A549 (cell line): ENCODE measurements around the gene TF. TPM values are rescaled to one million over a fixed set of nuclear protein-coding genes. Genes with fewer than 3 reads are reported as not detected.
A peak's percentile ranks its signal among the peaks of the same experiment; 100 is the strongest.

Experiments
- ATAC-seq, 2 experiments: fragments of 200-7000 bp in 1 of 2; fragments of >200 bp in 1 of 2; cut with Nextera tagmentation in 1 of 2; cut with Tn5 transposase in 1 of 2; 3 replicates each; pipeline versions ENCODE4 v1.8.0 to v1.9.1; 2018 to 2020; ENCODE audit warnings: mild to moderate bottlenecking in 1 of 2, moderate library complexity in 1 of 2
- CTCF ChIA-PET: fragments of 300-600 bp; sonication (Branson Sonifier 250); formaldehyde crosslinking; extraction: SDS; loops from one replicate; lab custom pipeline; 2021; ENCODE audit warnings: antibody characterized with exemption, inconsistent platforms; lab: Yijun Ruan, JAX
- POLR2A ChIA-PET: fragments of 350-600 bp; formaldehyde crosslinking; extraction: SDS; loops from one replicate; lab custom pipeline; 2021; ENCODE audit warnings: antibody characterized with exemption, inconsistent platforms; lab: Yijun Ruan, JAX
- DNase-seq, 2 experiments: peaks; one replicate each; pipeline versions ENCODE4 v3.0.0 to v3.0.0-alpha.2; 2011 to 2016; ENCODE audit warnings: low read depth in 1 of 2, low spot score in 1 of 2
- FAIRE-seq: peaks from 2 replicates; lab custom pipeline; 2011; peaks lifted over from hg19 to GRCh38; lab: Jason Lieb, UNC
- H3K27ac ChIP-seq, 2 experiments: fragments of >200 bp; sonication (Bioruptor Twin); formaldehyde crosslinking; 3 replicates each; pipeline ENCODE4 v1.5.1; 2016 to 2017
- H3K4me1 ChIP-seq: fragments of >200 bp; sonication (Bioruptor Twin); formaldehyde crosslinking; 3 replicates; pipeline ENCODE4 v1.6.1; 2016
- H3K4me2 ChIP-seq: fragments of >200 bp; sonication (Bioruptor Twin); formaldehyde crosslinking; 3 replicates; pipeline ENCODE4 v1.6.1; 2016
- H3K4me3 ChIP-seq: fragments of >200 bp; sonication (Bioruptor Twin); formaldehyde crosslinking; 3 replicates; pipeline ENCODE4 v1.5.1; 2016
- H3K9me3 ChIP-seq: fragments of >200 bp; sonication (Bioruptor Twin); formaldehyde crosslinking; 3 replicates; pipeline ENCODE4 v1.6.1; 2016
- BHLHE40 ChIP-seq: IDR thresholded peaks from 2 replicates; pipeline ENCODE4 v1.6.1; 2012; ENCODE audit warnings: low read depth, low read length, inconsistent platforms
- CBX8 ChIP-seq: fragments of 200-600 bp; sonication (generic); IDR thresholded peaks from 2 replicates; pipeline ENCODE4 v1.6.1; 2016
- CHD2 ChIP-seq: fragments of 150-350 bp; IDR thresholded peaks from 2 replicates; pipeline ENCODE4 v1.6.1; 2014; ENCODE audit warnings: low read length; ENCODE audit not compliant: partially characterized antibody
- EHF ChIP-seq: fragments of 250-450 bp; sonication (Bioruptor Pico); IDR thresholded peaks from 2 replicates; pipeline ENCODE4 v1.5.0; 2020; ENCODE audit warnings: mild to moderate bottlenecking
- EHMT2 ChIP-seq: fragments of 200-600 bp; sonication (generic); IDR thresholded peaks from 2 replicates; pipeline ENCODE4 v1.6.1; 2016; ENCODE audit warnings: antibody characterized with exemption, low read depth, mild to moderate bottlenecking, moderate library complexity
- FOSB ChIP-seq: fragments of 250-450 bp; sonication (Bioruptor Pico); IDR thresholded peaks from 2 replicates; pipeline ENCODE4 v1.5.0; 2020; ENCODE audit warnings: mild to moderate bottlenecking, moderate library complexity
- FOXS1 ChIP-seq: fragments of 250-450 bp; sonication (Bioruptor Pico); IDR thresholded peaks from 2 replicates; pipeline ENCODE4 v1.5.0; 2020; ENCODE audit warnings: mild to moderate bottlenecking, moderate library complexity
- HEYL ChIP-seq: fragments of 250-450 bp; sonication (Bioruptor Pico); IDR thresholded peaks from 2 replicates; pipeline ENCODE4 v1.8.0; 2021; ENCODE audit warnings: mild to moderate bottlenecking, moderate library complexity
- JUN ChIP-seq, 2 experiments: fragments of >200 bp; sonication (Bioruptor Twin); formaldehyde crosslinking; IDR thresholded peaks; 2 replicates in 1 of 2; 3 replicates in 1 of 2; pipeline ENCODE4 v1.6.1; 2016 to 2017
- KDM5A ChIP-seq: fragments of 200-600 bp; sonication (generic); IDR thresholded peaks from 2 replicates; pipeline ENCODE4 v1.6.1; 2016; ENCODE audit warnings: antibody characterized with exemption, mild to moderate bottlenecking
- MAFK ChIP-seq: fragments of 450-650 bp; IDR thresholded peaks from 2 replicates; pipeline ENCODE4 v1.6.1; 2014; ENCODE audit not compliant: partially characterized antibody
- MYC ChIP-seq: IDR thresholded peaks from 2 replicates; pipeline ENCODE4 v1.6.1; 2012; ENCODE audit warnings: mild to moderate bottlenecking, inconsistent platforms, low read length, improper control_type of control experiment, borderline replicate concordance
- NFE2L2 ChIP-seq: fragments of 150-350 bp; conservative IDR thresholded peaks from 2 replicates; pipeline ENCODE4 v1.6.1; 2014; ENCODE audit warnings: low read length
- NPAS2 ChIP-seq: fragments of 250-450 bp; sonication (Bioruptor Pico); IDR thresholded peaks from 2 replicates; pipeline ENCODE4 v1.8.0; 2022; ENCODE audit warnings: mild to moderate bottlenecking, moderate library complexity, borderline replicate concordance
- RAD21 ChIP-seq, 2 experiments: fragments of >200 bp in 1 of 2; sonication (Bioruptor Twin) in 1 of 2; formaldehyde crosslinking in 1 of 2; IDR thresholded peaks in 1 of 2; conservative IDR thresholded peaks in 1 of 2; 2 replicates in 1 of 2; 3 replicates in 1 of 2; pipeline ENCODE4 v1.6.1; 2012 to 2018; ENCODE audit warnings: inconsistent platforms in 1 of 2
- RNF2 ChIP-seq: fragments of 200-600 bp; sonication (generic); IDR thresholded peaks from 2 replicates; pipeline ENCODE4 v1.6.1; 2016; ENCODE audit warnings: low read depth, mild to moderate bottlenecking, antibody characterized with exemption, moderate library complexity, borderline replicate concordance
- TFCP2L1 ChIP-seq: fragments of 250-450 bp; sonication (Bioruptor Pico); IDR thresholded peaks from 2 replicates; pipeline ENCODE4 v1.5.0; 2021; ENCODE audit warnings: mild to moderate bottlenecking
- TP53 ChIP-seq: fragments of 250-450 bp; sonication (Bioruptor Pico); IDR thresholded peaks from 2 replicates; pipeline ENCODE4 v1.5.0; 2021; ENCODE audit warnings: mild to moderate bottlenecking, moderate library complexity
- ZFP36 ChIP-seq: fragments of 450-650 bp; IDR thresholded peaks from 2 replicates; pipeline ENCODE4 v1.6.1; 2014; ENCODE audit warnings: borderline replicate concordance; ENCODE audit not compliant: partially characterized antibody
- ZNF302 ChIP-seq: fragments of 250-450 bp; sonication (Bioruptor Pico); IDR thresholded peaks from 2 replicates; pipeline ENCODE4 v1.9.0; 2021; ENCODE audit warnings: inconsistent platforms, mild to moderate bottlenecking, moderate library complexity
- ZSCAN20 ChIP-seq: fragments of 250-450 bp; sonication (Bioruptor Pico); IDR thresholded peaks from 2 replicates; pipeline ENCODE4 v1.8.0; 2022; ENCODE audit warnings: mild to moderate bottlenecking, moderate library complexity
- WGBS: methylation state at CpG from one replicate; pipeline ENCODE4 v1.1.6; 2017; ENCODE audit errors: missing lambda C conversion rate; 5-methylcytosine and 5-hydroxymethylcytosine counted together
- polyA minus RNA-seq: library from RNA; depleted of rRNA, polyadenylated mRNA; stranded (reverse); fragments of >200 nt; gene quantifications from 2 replicates; pipeline ENCODE4 v1.2.3, GENCODE V29; 2011; rRNA and poly(A)+ RNA removed
- polyA plus RNA-seq, 4 experiments: library from polyadenylated mRNA; depleted of rRNA in 3 of 4; stranded (reverse); fragments of >200 nt; fragmentation: RNase III in 1 of 4; extraction: RNeasy Plus Mini Kit Qiagen cat#74134 plus additional on column Dnase treatment in 1 of 4; gene quantifications; 2 replicates in 3 of 4; 3 replicates in 1 of 4; pipeline ENCODE4 v1.2.3, GENCODE V29; 2011 to 2017
- TF ChIP-seq, protein P1 (sequence below): fragments of 250-450 bp; sonication (Bioruptor Pico); IDR thresholded peaks from 2 replicates; pipeline ENCODE4 v1.5.0; 2021; ENCODE audit warnings: mild to moderate bottlenecking, moderate library complexity, borderline replicate concordance
- TF ChIP-seq, protein P2 (sequence below): fragments of >200 bp; sonication (Bioruptor Twin); formaldehyde crosslinking; IDR thresholded peaks from 3 replicates; pipeline ENCODE4 v1.6.1; 2016
- TF ChIP-seq, protein P3 (sequence below): IDR thresholded peaks from 2 replicates; pipeline ENCODE4 v1.6.1; 2012

The TF gene
- 10.5 and 16.1 TPM in 2 replicates for polyA plus RNA-seq (2011; rRNA removed)
- polyA plus RNA-seq (2012; cell fraction: cytosol; rRNA removed) = 0.37 and 0.38 TPM in 2 replicates
- polyA plus RNA-seq (2012; cell fraction: nucleus; rRNA removed) = 0.41 and 1.1 TPM in 2 replicates
- 0.45 to 2.0 TPM (median 0.53 TPM) in 3 replicates for polyA plus RNA-seq (2017; fragmentation: RNase III; extraction: RNeasy Plus Mini Kit Qiagen cat#74134 plus additional on column Dnase treatment)
- 5.4 and 11.1 TPM in 2 replicates for polyA minus RNA-seq

DNA sequence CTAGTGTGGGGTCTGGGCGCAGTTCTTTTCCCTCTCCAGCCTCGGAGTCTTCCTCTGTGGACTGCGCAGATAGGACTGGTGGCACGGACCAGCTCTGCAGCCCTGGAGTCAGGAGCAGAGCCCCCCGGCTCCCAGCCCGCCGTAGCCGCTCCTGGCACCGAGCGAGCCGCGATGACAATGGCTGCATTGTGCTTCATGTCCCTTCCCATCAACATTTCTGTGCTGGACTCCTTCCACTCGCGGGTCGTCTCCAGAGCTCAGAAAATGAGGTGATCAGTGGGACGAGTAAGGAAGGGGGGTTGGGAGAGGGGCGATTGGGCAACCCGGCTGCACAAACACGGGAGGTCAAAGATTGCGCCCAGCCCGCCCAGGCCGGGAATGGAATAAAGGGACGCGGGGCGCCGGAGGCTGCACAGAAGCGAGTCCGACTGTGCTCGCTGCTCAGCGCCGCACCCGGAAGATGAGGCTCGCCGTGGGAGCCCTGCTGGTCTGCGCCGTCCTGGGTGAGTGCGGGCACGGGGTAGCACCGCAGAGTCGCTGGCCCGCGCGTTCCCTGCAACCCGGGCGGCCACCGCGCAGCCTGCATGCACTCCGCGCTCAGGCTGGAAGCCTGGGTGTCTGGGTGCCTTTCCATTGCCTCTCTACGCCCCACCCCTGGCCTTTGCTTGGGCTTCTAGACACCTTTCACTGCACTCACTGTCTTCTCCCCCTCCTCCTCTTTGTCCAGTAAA, at the start of gene TF:
TF (plus strand) TSS at position 413 of the 731 bp plus-strand sequence; CDS start at position 461, 48 bp downstream.
- Histone ChIP-seq H3K4me3 (no peak within 1 kb of the TSS), H3K9me3 (no peaks in the 10 kb centered on the region), H3K4me1 (peaks cover 17% of the 10 kb centered on the region; the same call in 2 of the 3 replicates)
- ATAC-seq = no peak
- no peak for DNase-seq
- WGBS = 55% methylated on average over 45 of the region's 50 CpGs
- no peak for FAIRE-seq
- TF ChIP-seq, protein P1, sequence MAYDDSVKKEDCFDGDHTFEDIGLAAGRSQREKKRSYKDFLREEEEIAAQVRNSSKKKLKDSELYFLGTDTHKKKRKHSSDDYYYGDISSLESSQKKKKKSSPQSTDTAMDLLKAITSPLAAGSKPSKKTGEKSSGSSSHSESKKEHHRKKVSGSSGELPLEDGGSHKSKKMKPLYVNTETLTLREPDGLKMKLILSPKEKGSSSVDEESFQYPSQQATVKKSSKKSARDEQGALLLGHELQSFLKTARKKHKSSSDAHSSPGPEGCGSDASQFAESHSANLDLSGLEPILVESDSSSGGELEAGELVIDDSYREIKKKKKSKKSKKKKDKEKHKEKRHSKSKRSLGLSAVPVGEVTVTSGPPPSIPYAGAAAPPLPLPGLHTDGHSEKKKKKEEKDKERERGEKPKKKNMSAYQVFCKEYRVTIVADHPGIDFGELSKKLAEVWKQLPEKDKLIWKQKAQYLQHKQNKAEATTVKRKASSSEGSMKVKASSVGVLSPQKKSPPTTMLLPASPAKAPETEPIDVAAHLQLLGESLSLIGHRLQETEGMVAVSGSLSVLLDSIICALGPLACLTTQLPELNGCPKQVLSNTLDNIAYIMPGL (CRISPR knock-in tag) = no peak
- TF ChIP-seq, protein P2, sequence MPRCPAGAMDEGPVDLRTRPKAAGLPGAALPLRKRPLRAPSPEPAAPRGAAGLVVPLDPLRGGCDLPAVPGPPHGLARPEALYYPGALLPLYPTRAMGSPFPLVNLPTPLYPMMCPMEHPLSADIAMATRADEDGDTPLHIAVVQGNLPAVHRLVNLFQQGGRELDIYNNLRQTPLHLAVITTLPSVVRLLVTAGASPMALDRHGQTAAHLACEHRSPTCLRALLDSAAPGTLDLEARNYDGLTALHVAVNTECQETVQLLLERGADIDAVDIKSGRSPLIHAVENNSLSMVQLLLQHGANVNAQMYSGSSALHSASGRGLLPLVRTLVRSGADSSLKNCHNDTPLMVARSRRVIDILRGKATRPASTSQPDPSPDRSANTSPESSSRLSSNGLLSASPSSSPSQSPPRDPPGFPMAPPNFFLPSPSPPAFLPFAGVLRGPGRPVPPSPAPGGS = no peak
- TF ChIP-seq KDM5A (no peak), RAD21 (conservative IDR thresholded peaks at IDR 0.05 in 1 of 2, IDR thresholded peaks at IDR 0.05 in 1 of 2) (no peak), ZFP36 (no peak), ZSCAN20 (CRISPR knock-in tag) (no peak), TP53 (no peak), ZNF302 (CRISPR knock-in tag) (no peak), HEYL (CRISPR knock-in tag) (no peak), MYC (no peak), CBX8 (no peak), NFE2L2 (no peak), CHD2 (no peak), FOXS1 (no peak), MAFK (no peak), NPAS2 (CRISPR knock-in tag) (no peak), JUN (IDR thresholded peaks at IDR 0.05) (no peak), RNF2 (no peak), TFCP2L1 (CRISPR knock-in tag) (no peak), BHLHE40 (no peak)
- TF ChIP-seq, all 56 proteins: peak for 0
- ChIA-PET CTCF (no interaction called here), POLR2A (no interaction called here)
- no peak within 1 kb of the TSS for H3K27ac ChIP-seq
- H3K4me2 ChIP-seq = peak within 1 kb of the TSS; percentile 45; the same call in 2 of the 3 replicates

DNA sequence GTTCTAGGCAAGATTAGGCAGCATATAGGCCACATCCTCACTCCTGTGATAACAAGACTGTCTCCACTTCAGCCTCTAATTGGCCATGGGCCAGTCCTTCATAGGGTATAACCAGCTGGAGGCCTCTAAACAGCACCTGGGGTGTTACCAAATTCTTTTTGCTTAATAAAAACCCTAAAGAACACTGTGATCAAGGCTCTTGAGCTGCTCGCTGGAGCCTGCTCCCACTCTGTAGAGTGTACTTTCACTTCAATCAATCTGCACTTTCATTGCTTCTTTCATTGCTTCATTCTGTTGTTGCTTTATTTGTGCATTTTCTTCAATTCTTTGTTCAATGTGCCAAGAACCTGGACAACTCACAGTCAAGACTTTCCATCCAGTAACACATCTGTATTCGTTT, 48.2 kb upstream of the TF start:
- CTCF ChIA-PET = no interaction called here
- Histone ChIP-seq H3K4me3 (no peak overlapping the region), H3K27ac (no peak overlapping the region), H3K4me1 (no peaks in the 10 kb centered on the region), H3K4me2 (no peak overlapping the region)
- ATAC-seq = no peak
- TF ChIP-seq ZFP36 (no peak), EHF (CRISPR knock-in tag) (no peak), EHMT2 (no peak), FOSB (no peak)
- TF ChIP-seq, protein P2 = no peak
- TF ChIP-seq, protein P3, sequence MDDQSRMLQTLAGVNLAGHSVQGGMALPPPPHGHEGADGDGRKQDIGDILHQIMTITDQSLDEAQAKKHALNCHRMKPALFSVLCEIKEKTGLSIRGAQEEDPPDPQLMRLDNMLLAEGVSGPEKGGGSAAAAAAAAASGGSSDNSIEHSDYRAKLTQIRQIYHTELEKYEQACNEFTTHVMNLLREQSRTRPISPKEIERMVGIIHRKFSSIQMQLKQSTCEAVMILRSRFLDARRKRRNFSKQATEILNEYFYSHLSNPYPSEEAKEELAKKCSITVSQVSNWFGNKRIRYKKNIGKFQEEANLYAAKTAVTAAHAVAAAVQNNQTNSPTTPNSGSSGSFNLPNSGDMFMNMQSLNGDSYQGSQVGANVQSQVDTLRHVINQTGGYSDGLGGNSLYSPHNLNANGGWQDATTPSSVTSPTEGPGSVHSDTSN = no peak
- TF ChIP-seq, all 56 proteins: peak for 0
- FAIRE-seq (no peak), DNase-seq (no peak)
- no peaks in the 10 kb centered on the region for H3K9me3 ChIP-seq
- POLR2A ChIA-PET = no interaction called here
- 41% methylated on average over 2 of the region's 2 CpGs for WGBS
